LNCAP (cell line): ENCODE data around the gene GRIK3.

Experiments
- CTCF ChIP-seq: fragments of 450-650 bp; IDR thresholded peaks from 2 replicates; pipeline ENCODE4 v1.5.1; 2017; ENCODE audit warnings: mild to moderate bottlenecking

GRIK3 gene

GRCh38 chr1:36871146-36871971, 163.0 kb downstream of the GRIK3 start:
- TF ChIP-seq CTCF: no peak

GRCh38 chr1:36869826-36870225, 164.5 kb downstream of the GRIK3 start:
- TF ChIP-seq CTCF: no peak

- TF ChIP-seq CTCF: no peak
Measured at GRCh38 chr1:36869054-36869453, 165.3 kb downstream of the GRIK3 start.

GRCh38 chr1:36867575-36867974, 166.7 kb downstream of the GRIK3 start:
- no peak for TF ChIP-seq CTCF

- TF ChIP-seq CTCF: no peak
Measured at GRCh38 chr1:36866169-36866814, 168.0 kb downstream of the GRIK3 start.

- no peak for TF ChIP-seq CTCF
Measured at GRCh38 chr1:36865602-36865900, 168.8 kb downstream of the GRIK3 start.

- TF ChIP-seq CTCF: no peak
Measured at GRCh38 chr1:36864823-36865601, 169.3 kb downstream of the GRIK3 start.
